ENCODE results near the gene OR52B6.
"Not testable (repeated sequence)": the region's sequence is repeated elsewhere in the genome, so short reads cannot be mapped to it uniquely, and the experiment has no call there.

OR52B6 gene

GRCh38 chr11:5580577-5580976 is at the start of gene OR52B6:
Gene OR52B6, plus strand, starts transcription at chr11:5580877. Its CDS starts 0 bp downstream, at chr11:5580877.
- no peak for DNase-seq

GRCh38 chr11:5531053-5531831 is 49.4 kb upstream of the OR52B6 start:
- no peak for DNase-seq

GRCh38 chr11:5534046-5534445 is 46.6 kb upstream of the OR52B6 start:
- DNase-seq, result no peak

- no peak for DNase-seq
These were observed 44.2 kb upstream of the OR52B6 start for GRCh38 chr11:5536482-5536881.

GRCh38 chr11:5541427-5541826 is 39.2 kb upstream of the OR52B6 start:
- DNase-seq, result no peak

- no peak for DNase-seq
These were observed 34.2 kb upstream of the OR52B6 start for GRCh38 chr11:5546457-5546856.

- no peak for DNase-seq
These were observed 32.7 kb upstream of the OR52B6 start for GRCh38 chr11:5547982-5548381.

GRCh38 chr11:5548440-5548839 is 32.2 kb upstream of the OR52B6 start, which contains the start of gene OR52H1:
Gene OR52H1, minus strand, starts transcription at chr11:5548540. Its CDS starts 3,035 bp downstream, at chr11:5545505.
- no peak for DNase-seq

- no peak for DNase-seq
These were observed 30.1 kb upstream of the OR52B6 start for GRCh38 chr11:5550440-5551095.

GRCh38 chr11:5553343-5553742 is 27.3 kb upstream of the OR52B6 start:
- DNase-seq, result no peak

GRCh38 chr11:5556596-5557188 is 24.0 kb upstream of the OR52B6 start:
- no peak for DNase-seq

GRCh38 chr11:5557751-5558150 is 22.9 kb upstream of the OR52B6 start:
- DNase-seq, result no peak

- DNase-seq, result no peak
These were observed 16.2 kb upstream of the OR52B6 start for GRCh38 chr11:5564259-5565019.

- DNase-seq, result no peak
These were observed 6.0 kb upstream of the OR52B6 start for GRCh38 chr11:5574654-5575053.

- no peak for DNase-seq
These were observed 5.5 kb upstream of the OR52B6 start for GRCh38 chr11:5575152-5575551.

GRCh38 chr11:5577101-5577500 is 3.6 kb upstream of the OR52B6 start:
- no peak for DNase-seq

- no peak for DNase-seq
These were observed 337 bp downstream of the OR52B6 start for GRCh38 chr11:5581014-5581413.

- not testable (repeated sequence) for DNase-seq
These were observed 3.8 kb downstream of the OR52B6 start for GRCh38 chr11:5584458-5584857.

- DNase-seq, result not testable (repeated sequence)
These were observed 9.2 kb downstream of the OR52B6 start for GRCh38 chr11:5589906-5590305.

- DNase-seq, result no peak
These were observed 10.9 kb downstream of the OR52B6 start for GRCh38 chr11:5591613-5592012.

- no peak for DNase-seq
These were observed 11.9 kb downstream of the OR52B6 start for GRCh38 chr11:5592615-5593014.

- no peak for DNase-seq
These were observed 12.5 kb downstream of the OR52B6 start for GRCh38 chr11:5593146-5593545.

GRCh38 chr11:5596607-5597201 is 16.0 kb downstream of the OR52B6 start, which contains the start of gene TRIM6:
Gene TRIM6, plus strand, starts transcription at chr11:5596637. Its CDS starts 261 bp downstream, at chr11:5596898.
- DNase-seq, result peak; percentile 11
